Keratinocyte (primary cell): ENCODE results near the gene LSAMP. TPM values are rescaled to one million over a fixed set of nuclear protein-coding genes. Genes with fewer than 3 reads are reported as not detected.

Source experiments
- DNase-seq: peaks from one replicate; pipeline ENCODE4 v3.0.0-alpha.2; 2011; ENCODE audit warnings: low read depth, missing footprints, low spot score
- FAIRE-seq: peaks from 2 replicates; lab custom pipeline; 2011; peaks lifted over from hg19 to GRCh38; lab: Jason Lieb, UNC
- H2AFZ ChIP-seq: 2 replicates; pipeline ENCODE4 v1.6.0; 2012; ENCODE audit warnings: low read length, control low read depth, inconsistent platforms; ENCODE audit not compliant: control insufficient read depth
- H3K27ac ChIP-seq: 2 replicates; pipeline ENCODE4 v1.5.1; 2011; ENCODE audit warnings: low read length; ENCODE audit not compliant: control insufficient read depth, insufficient read depth
- H3K27me3 ChIP-seq: 3 replicates; pipeline ENCODE4 v1.6.0; 2011; ENCODE audit warnings: low read length; ENCODE audit not compliant: control insufficient read depth, insufficient read depth; ENCODE audit errors: extremely low read depth
- H3K36me3 ChIP-seq, 2 experiments: 2 replicates in 1 of 2; 3 replicates in 1 of 2; pipeline ENCODE4 v1.5.1; 2011; ENCODE audit warnings: low read length in 2 of 2, mild to moderate bottlenecking in 1 of 2; ENCODE audit not compliant: control insufficient read depth in 2 of 2, insufficient read depth in 2 of 2; ENCODE audit errors: extremely low read depth in 1 of 2
- H3K4me1 ChIP-seq: 3 replicates; pipeline ENCODE4 v1.5.1; 2011; ENCODE audit warnings: low read length; ENCODE audit not compliant: control insufficient read depth, insufficient read depth; ENCODE audit errors: extremely low read depth
- H3K4me2 ChIP-seq: 3 replicates; pipeline ENCODE4 v1.6.0; 2011; ENCODE audit warnings: low read depth, low read length; ENCODE audit not compliant: control insufficient read depth, insufficient read depth; ENCODE audit errors: extremely low read depth
- H3K4me3 ChIP-seq, 3 experiments: fragments of 200-600 bp in 1 of 3; sonication (generic) in 1 of 3; 2 replicates in 2 of 3; 3 replicates in 1 of 3; pipeline ENCODE4 v1.5.1; 2011 to 2016; ENCODE audit warnings: low read length in 3 of 3, mild to moderate bottlenecking in 3 of 3, control low read depth in 2 of 3, inconsistent platforms in 1 of 3, low read depth in 1 of 3, mixed read lengths in 1 of 3, mixed run types in 1 of 3, moderate library complexity in 1 of 3; ENCODE audit not compliant: control insufficient read depth in 2 of 3, insufficient read depth in 2 of 3; ENCODE audit errors: extremely low read depth in 1 of 3
- H3K79me2 ChIP-seq: 2 replicates; pipeline ENCODE4 v1.6.0; 2012; ENCODE audit warnings: low read length; ENCODE audit not compliant: control insufficient read depth, insufficient read depth
- H3K9ac ChIP-seq: 3 replicates; pipeline ENCODE4 v1.6.0; 2011; ENCODE audit warnings: low read length; ENCODE audit not compliant: control insufficient read depth, insufficient read depth; ENCODE audit errors: extremely low read depth
- H3K9me1 ChIP-seq: 3 replicates; pipeline ENCODE4 v1.6.0; 2011; ENCODE audit warnings: low read length; ENCODE audit not compliant: control insufficient read depth, insufficient read depth; ENCODE audit errors: extremely low read depth
- H3K9me3 ChIP-seq: 2 replicates; pipeline ENCODE4 v1.5.1; 2012; ENCODE audit warnings: low read depth, low read length; ENCODE audit not compliant: control insufficient read depth
- H4K20me1 ChIP-seq: 3 replicates; pipeline ENCODE4 v1.6.0; 2011; ENCODE audit warnings: low read length; ENCODE audit not compliant: control insufficient read depth, insufficient read depth; ENCODE audit errors: extremely low read depth
- CTCF ChIP-seq, 3 experiments: IDR thresholded peaks in 1 of 3; conservative IDR thresholded peaks in 1 of 3; optimal IDR thresholded peaks in 1 of 3; 2 replicates in 2 of 3; 3 replicates in 1 of 3; pipeline versions ENCODE3 to v1.5.1; 2011; ENCODE audit warnings: low read length in 3 of 3, mild to moderate bottlenecking in 3 of 3, moderate library complexity in 2 of 3, control low read depth in 1 of 3, inconsistent platforms in 1 of 3; ENCODE audit not compliant: insufficient read depth in 2 of 3; ENCODE audit errors: extremely low read depth in 1 of 3
- EZH2 ChIP-seq: IDR thresholded peaks from one replicate; pipeline ENCODE4 v1.6.1; 2012; ENCODE audit warnings: inconsistent platforms, mild to moderate bottlenecking, low read length, moderate library complexity
- dilution Hi-C: fragments of 300-500 bp; cut with MboI; formaldehyde crosslinking; loops from one replicate; pipeline ENCODE4 v1.7.0; 2020; ENCODE audit warnings: low sequenced_read_pairs; ENCODE audit not compliant: extremely low pct_ligation_motif_present
- polyA plus RNA-seq, 5 experiments: library from polyadenylated mRNA; depleted of rRNA in 3 of 5; stranded (reverse) in 3 of 5; stranded (forward) in 1 of 5; unstranded in 1 of 5; fragments of >200 nt; gene quantifications; 1 replicate in 1 of 5; 2 replicates in 3 of 5; 3 replicates in 1 of 5; pipeline versions ENCODE4 v1.2.1 to v1.2.3, GENCODE V29; 2011 to 2012; ENCODE audit warnings: missing spikeins in 2 of 5, low read depth in 1 of 5, low replicate concordance in 1 of 5

Gene LSAMP
- polyA plus RNA-seq, 1 donor (not counting 4 experiments of a cell fraction or from before 2014, with no cell fraction given), result 0.12 TPM

- Histone ChIP-seq H3K4me1 (no peaks in the 10 kb centered on the region), H4K20me1 (no peaks in the 10 kb centered on the region), H3K36me3 (no peaks in the 10 kb centered on the region), H2AFZ (no peak overlapping the region), H3K4me2 (no peak overlapping the region), H3K27me3 (no peaks in the 10 kb centered on the region), H3K79me2 (no peaks in the 10 kb centered on the region), H3K9me3 (no peaks in the 10 kb centered on the region), H3K4me3 (no peak overlapping the region), H3K27ac (no peak overlapping the region), H3K9me1 (no peaks in the 10 kb centered on the region), H3K9ac (no peak overlapping the region)
- no peak for FAIRE-seq
- DNase-seq, result no peak
- TF ChIP-seq CTCF (optimal IDR thresholded peaks at IDR 0.05 in 1 of 3, IDR thresholded peaks at IDR 0.05 in 1 of 3, conservative IDR thresholded peaks at IDR 0.05 in 1 of 3; ENCODE audit: extremely low read depth in 1 of 3, insufficient read depth in 2 of 3, low read length in 3 of 3), result no peak
- TF ChIP-seq EZH2, result no peak
- dilution Hi-C loops, result no loop called here
Observed at GRCh38 chr3:115899535-115899934, 545.8 kb downstream of the LSAMP start.

GRCh38 chr3:115898656-115899410, 546.5 kb downstream of the LSAMP start:
- H3K4me3 ChIP-seq, result no peak overlapping the region
- FAIRE-seq (no peak), DNase-seq (no peak)
- no peak overlapping the region for H3K9ac ChIP-seq
- no peaks in the 10 kb centered on the region for H3K27me3 ChIP-seq
- H3K36me3 ChIP-seq, result no peaks in the 10 kb centered on the region
- H3K9me1 ChIP-seq, result no peaks in the 10 kb centered on the region
- TF ChIP-seq EZH2 (no peak), CTCF (optimal IDR thresholded peaks at IDR 0.05 in 1 of 3, IDR thresholded peaks at IDR 0.05 in 1 of 3, conservative IDR thresholded peaks at IDR 0.05 in 1 of 3; ENCODE audit: extremely low read depth in 1 of 3, insufficient read depth in 2 of 3, low read length in 3 of 3) (no peak)
- H4K20me1 ChIP-seq, result no peaks in the 10 kb centered on the region
- no peak overlapping the region for H3K4me2 ChIP-seq
- H2AFZ ChIP-seq, result no peak overlapping the region
- H3K79me2 ChIP-seq, result no peaks in the 10 kb centered on the region
- H3K4me1 ChIP-seq, result no peaks in the 10 kb centered on the region
- H3K9me3 ChIP-seq, result no peaks in the 10 kb centered on the region
- dilution Hi-C loops, result no loop called here
- H3K27ac ChIP-seq, result no peak overlapping the region
